Neural progenitor cell (in vitro differentiated cells): ENCODE data around the gene SNX2. TPM values are rescaled to one million over a fixed set of nuclear protein-coding genes. Genes with fewer than 3 reads are reported as not detected.
A peak's percentile ranks its signal among the peaks of the same experiment; 100 is the strongest.

ENCODE experiments used
- DNase-seq: peaks from one replicate; pipeline ENCODE4 v3.0.0-alpha.2; 2016; ENCODE audit warnings: low spot score
- H2AFZ ChIP-seq: fragments of 200-600 bp; sonication (generic); replicated peaks from 2 replicates; pipeline ENCODE4 v1.6.1; 2016; ENCODE audit warnings: antibody characterized with exemption
- H3F3A ChIP-seq: fragments of 200-600 bp; sonication (generic); 2 replicates; pipeline ENCODE4 v1.6.1; 2016; ENCODE audit warnings: antibody characterized with exemption, low read depth
- H3K27ac ChIP-seq: fragments of 200-600 bp; sonication (generic); 2 replicates; pipeline ENCODE4 v1.5.1; 2016; ENCODE audit warnings: mild to moderate bottlenecking
- H3K27me3 ChIP-seq: fragments of 200-600 bp; sonication (generic); 2 replicates; pipeline ENCODE4 v1.6.1; 2016; ENCODE audit warnings: mild to moderate bottlenecking, moderate library complexity
- H3K36me3 ChIP-seq: fragments of 200-600 bp; sonication (generic); 2 replicates; pipeline ENCODE4 v1.5.1; 2016
- H3K4me1 ChIP-seq: fragments of 200-600 bp; sonication (generic); 2 replicates; pipeline ENCODE4 v1.6.1; 2016; ENCODE audit warnings: mixed run types
- H3K4me2 ChIP-seq: fragments of 200-600 bp; sonication (generic); 2 replicates; pipeline ENCODE4 v1.6.1; 2016
- H3K4me3 ChIP-seq: fragments of 200-600 bp; sonication (generic); 2 replicates; pipeline ENCODE4 v1.5.1; 2016
- H3K79me2 ChIP-seq: fragments of 200-600 bp; sonication (generic); 2 replicates; pipeline ENCODE4 v1.6.1; 2016; ENCODE audit warnings: low read depth
- H3K9ac ChIP-seq: fragments of 200-600 bp; sonication (generic); 2 replicates; pipeline ENCODE4 v1.6.1; 2016
- H3K9me3 ChIP-seq: fragments of 200-600 bp; sonication (generic); 2 replicates; pipeline ENCODE4 v1.5.1; 2016; ENCODE audit warnings: low read depth
- H4K20me1 ChIP-seq: fragments of 200-600 bp; sonication (generic); 2 replicates; pipeline ENCODE4 v1.6.1; 2016; ENCODE audit warnings: low read depth
- H3K27ac Mint-ChIP-seq: 3 replicates; pipeline ENCODE4 v1.8.0; 2021; ENCODE audit warnings: mixed read lengths
- H3K27me3 Mint-ChIP-seq: 2 replicates; pipeline ENCODE4 v1.8.0; 2022; ENCODE audit warnings: low read depth, mild to moderate bottlenecking, inconsistent platforms, moderate library complexity, mixed read lengths; ENCODE audit not compliant: insufficient read depth
- H3K36me3 Mint-ChIP-seq: 3 replicates; pipeline ENCODE4 v1.8.0; 2021; ENCODE audit warnings: mixed read lengths
- H3K4me1 Mint-ChIP-seq: 3 replicates; pipeline ENCODE4 v1.8.0; 2021; ENCODE audit warnings: mixed read lengths
- H3K4me3 Mint-ChIP-seq: 3 replicates; pipeline ENCODE4 v1.8.0; 2021; ENCODE audit warnings: mild to moderate bottlenecking, moderate library complexity, mixed read lengths
- H3K9me3 Mint-ChIP-seq: 3 replicates; pipeline ENCODE4 v1.8.0; 2020; ENCODE audit warnings: mixed read lengths
- EZH2 ChIP-seq: fragments of 200-600 bp; sonication (generic); IDR thresholded peaks from 2 replicates; pipeline ENCODE4 v1.6.1; 2017; ENCODE audit warnings: antibody characterized with exemption, mild to moderate bottlenecking, moderate library complexity
- EZH2phosphoT487 ChIP-seq: fragments of 200-600 bp; sonication (generic); IDR thresholded peaks from 2 replicates; pipeline ENCODE4 v1.6.1; 2017; ENCODE audit warnings: antibody characterized with exemption
- total RNA-seq: library from RNA; depleted of rRNA; stranded (reverse); fragments of >200 nt; gene quantifications from 2 replicates; pipeline ENCODE4 v1.2.3, GENCODE V29; 2015; ENCODE audit warnings: low replicate concordance
- TF ChIP-seq, protein P1 (sequence below): fragments of 200-600 bp; sonication (generic); IDR thresholded peaks from 2 replicates; pipeline ENCODE4 v1.5.1; 2017; ENCODE audit warnings: antibody characterized with exemption, mild to moderate bottlenecking

SNX2 gene
- total RNA-seq, 1 donor from 2014 or later: 73.0 TPM

DNA sequence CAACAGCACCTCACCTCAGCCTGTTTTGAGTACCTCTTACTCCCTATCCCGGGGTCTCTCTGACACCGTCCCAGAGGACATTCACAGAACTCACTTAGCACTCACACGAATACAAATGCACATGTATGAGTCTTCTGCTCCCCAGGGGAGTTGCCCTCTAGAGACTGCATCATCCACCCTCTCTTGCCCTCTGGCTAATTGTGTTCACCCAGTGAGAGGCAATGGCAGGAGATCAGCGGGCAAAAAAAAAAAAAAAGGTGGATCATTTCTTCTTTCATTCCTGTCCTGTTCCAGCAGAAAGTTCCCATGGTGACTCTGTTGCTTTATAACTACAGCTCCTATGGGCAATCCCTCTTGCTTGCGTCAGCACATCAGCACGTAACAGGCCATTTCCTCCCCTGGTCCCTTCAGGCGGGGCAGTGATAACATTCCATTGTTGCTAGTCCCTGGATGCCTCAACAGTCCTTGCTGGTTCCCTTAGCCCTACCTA lies 23.5 kb upstream of the SNX2 start:
- Histone ChIP-seq H3K9me3 (no peaks in the 10 kb centered on the region), H3K27me3 (no peaks in the 10 kb centered on the region), H3K4me3 (no peak overlapping the region), H4K20me1 (no peaks in the 10 kb centered on the region), H3K4me2 (no peak overlapping the region), H3K79me2 (no peaks in the 10 kb centered on the region), H3K27ac (no peak overlapping the region), H3K36me3 (no peaks in the 10 kb centered on the region), H3F3A (no peaks in the 10 kb centered on the region), H3K9ac (no peak overlapping the region), H3K4me1 (peaks cover 12% of the 10 kb centered on the region), H2AFZ (peak overlapping the region; percentile 29)
- H3K36me3 Mint-ChIP-seq: no peaks in the 10 kb centered on the region
- no peaks in the 10 kb centered on the region for H3K9me3 Mint-ChIP-seq
- H3K4me1 Mint-ChIP-seq: peaks cover 6% of the 10 kb centered on the region
- H3K27ac Mint-ChIP-seq: no peak overlapping the region
- H3K27me3 Mint-ChIP-seq: peaks cover 2% of the 10 kb centered on the region
- no peak for DNase-seq
- no peak overlapping the region for H3K4me3 Mint-ChIP-seq
- TF ChIP-seq EZH2 (no peak), EZH2phosphoT487 (no peak)
- TF ChIP-seq, protein P1, sequence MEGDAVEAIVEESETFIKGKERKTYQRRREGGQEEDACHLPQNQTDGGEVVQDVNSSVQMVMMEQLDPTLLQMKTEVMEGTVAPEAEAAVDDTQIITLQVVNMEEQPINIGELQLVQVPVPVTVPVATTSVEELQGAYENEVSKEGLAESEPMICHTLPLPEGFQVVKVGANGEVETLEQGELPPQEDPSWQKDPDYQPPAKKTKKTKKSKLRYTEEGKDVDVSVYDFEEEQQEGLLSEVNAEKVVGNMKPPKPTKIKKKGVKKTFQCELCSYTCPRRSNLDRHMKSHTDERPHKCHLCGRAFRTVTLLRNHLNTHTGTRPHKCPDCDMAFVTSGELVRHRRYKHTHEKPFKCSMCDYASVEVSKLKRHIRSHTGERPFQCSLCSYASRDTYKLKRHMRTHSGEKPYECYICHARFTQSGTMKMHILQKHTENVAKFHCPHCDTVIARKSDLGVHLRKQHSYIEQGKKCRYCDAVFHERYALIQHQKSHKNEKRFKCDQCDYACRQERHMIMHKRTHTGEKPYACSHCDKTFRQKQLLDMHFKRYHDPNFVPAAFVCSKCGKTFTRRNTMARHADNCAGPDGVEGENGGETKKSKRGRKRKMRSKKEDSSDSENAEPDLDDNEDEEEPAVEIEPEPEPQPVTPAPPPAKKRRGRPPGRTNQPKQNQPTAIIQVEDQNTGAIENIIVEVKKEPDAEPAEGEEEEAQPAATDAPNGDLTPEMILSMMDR: no peak

DNA sequence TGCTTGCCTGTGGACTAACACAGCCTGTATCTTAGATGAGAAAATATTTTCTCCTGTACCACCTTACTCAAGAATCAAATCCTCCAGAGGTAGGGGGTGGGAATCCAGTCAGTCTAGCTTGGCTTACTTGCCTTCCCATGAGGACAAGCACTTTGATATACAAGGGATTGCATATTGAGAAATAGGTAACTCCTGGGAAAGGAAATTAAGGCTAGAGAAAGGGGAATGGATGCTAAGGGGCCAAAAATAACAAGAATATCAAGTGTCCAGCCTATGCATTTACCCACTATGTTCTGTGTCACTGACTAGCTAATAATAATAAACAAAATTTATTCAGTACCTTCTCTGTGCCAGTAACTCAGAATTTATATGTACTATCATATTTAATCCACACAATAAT lies 21.4 kb upstream of the SNX2 start:
- Mint-ChIP-seq H3K27ac (no peak overlapping the region), H3K4me3 (no peak overlapping the region), H3K4me1 (peaks cover 6% of the 10 kb centered on the region), H3K36me3 (no peaks in the 10 kb centered on the region), H3K9me3 (no peaks in the 10 kb centered on the region), H3K27me3 (peaks cover 2% of the 10 kb centered on the region)
- H3K79me2 ChIP-seq: no peaks in the 10 kb centered on the region
- TF ChIP-seq EZH2phosphoT487 (no peak), EZH2 (no peak)
- TF ChIP-seq, protein P1: no peak
- peaks cover 19% of the 10 kb centered on the region for H3K4me1 ChIP-seq
- peak overlapping the region; percentile 38 for H2AFZ ChIP-seq
- no peak overlapping the region for H3K4me3 ChIP-seq
- no peak overlapping the region for H3K27ac ChIP-seq
- H3K9me3 ChIP-seq: no peaks in the 10 kb centered on the region
- H3K9ac ChIP-seq: no peak overlapping the region
- H4K20me1 ChIP-seq: no peaks in the 10 kb centered on the region
- no peak for DNase-seq
- no peak overlapping the region for H3K4me2 ChIP-seq
- H3F3A ChIP-seq: no peaks in the 10 kb centered on the region
- no peaks in the 10 kb centered on the region for H3K27me3 ChIP-seq
- no peaks in the 10 kb centered on the region for H3K36me3 ChIP-seq

DNA sequence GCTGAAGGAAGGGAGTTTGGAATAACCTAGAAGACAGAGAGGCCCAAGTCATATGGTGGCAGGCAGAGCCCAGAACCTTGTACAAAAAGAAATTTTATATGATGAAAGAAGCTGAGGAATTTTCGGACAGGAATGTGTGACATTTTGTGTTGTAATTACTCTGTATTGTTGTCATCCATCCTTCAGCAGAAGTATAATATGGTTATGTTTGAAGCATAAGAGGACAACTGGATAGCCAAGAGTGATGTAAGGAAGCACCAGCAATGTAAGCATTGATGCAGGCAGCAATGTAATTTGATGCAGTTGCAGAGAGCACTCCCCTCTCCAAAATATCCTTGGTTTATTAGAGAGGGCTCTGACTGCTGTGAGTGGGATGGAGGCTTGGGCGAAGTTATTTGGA lies 19.1 kb upstream of the SNX2 start:
- Histone ChIP-seq H3K4me3 (no peak overlapping the region), H4K20me1 (no peaks in the 10 kb centered on the region), H3K79me2 (no peaks in the 10 kb centered on the region), H3K4me1 (peaks cover 19% of the 10 kb centered on the region), H3K36me3 (no peaks in the 10 kb centered on the region), H3K27me3 (no peaks in the 10 kb centered on the region), H3K4me2 (no peak overlapping the region), H2AFZ (no peak overlapping the region), H3F3A (no peaks in the 10 kb centered on the region), H3K9me3 (no peaks in the 10 kb centered on the region), H3K27ac (no peak overlapping the region), H3K9ac (no peak overlapping the region)
- no peak overlapping the region for H3K4me3 Mint-ChIP-seq
- H3K27me3 Mint-ChIP-seq: peaks cover 2% of the 10 kb centered on the region
- DNase-seq: no peak
- TF ChIP-seq, protein P1: no peak
- no peak for TF ChIP-seq EZH2
- no peak for TF ChIP-seq EZH2phosphoT487
- H3K36me3 Mint-ChIP-seq: no peaks in the 10 kb centered on the region
- H3K27ac Mint-ChIP-seq: no peak overlapping the region
- H3K9me3 Mint-ChIP-seq: no peaks in the 10 kb centered on the region
- peaks cover 6% of the 10 kb centered on the region for H3K4me1 Mint-ChIP-seq
